HG03159 (cell line): ENCODE measurements around the gene PDZD2.
"Not testable (repeated sequence)": the region's sequence is repeated elsewhere in the genome, so short reads cannot be mapped to it uniquely, and the experiment has no call there.

ENCODE experiments used
- ATAC-seq: cut with Tn5 transposase; IDR thresholded peaks from one replicate; pipeline ENCODE4 v1.9.1; 2021; ENCODE audit warnings: mild to moderate bottlenecking, moderate library complexity; ENCODE audit not compliant: unreplicated experiment

The PDZD2 gene

DNA sequence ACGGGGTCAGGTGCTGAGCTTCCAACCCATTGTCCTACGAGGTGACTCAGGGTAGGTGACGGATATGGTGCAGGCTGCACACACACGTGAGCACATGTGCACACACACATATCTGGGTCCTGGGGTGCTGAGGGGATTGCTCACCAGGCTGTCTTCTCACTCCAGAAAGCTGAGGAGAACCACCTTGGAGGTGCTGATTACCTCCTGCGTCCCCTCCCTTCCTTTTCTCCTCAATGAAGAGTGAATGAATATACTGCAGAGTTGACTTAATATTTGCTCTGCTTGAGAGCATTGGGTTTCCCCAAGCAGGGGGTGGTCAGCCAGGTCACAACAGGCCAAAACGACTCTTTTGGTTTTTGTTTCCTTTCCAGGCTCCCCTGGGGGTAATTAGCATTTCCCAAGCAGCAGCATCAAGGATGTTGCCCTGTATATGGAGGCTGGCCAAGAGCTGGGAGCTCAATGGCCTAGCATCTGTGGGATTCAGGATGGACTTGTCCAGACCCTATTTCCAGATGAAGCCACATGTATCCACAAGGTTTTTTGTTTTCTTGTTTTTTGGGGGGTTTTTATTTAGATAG lies 49.7 kb downstream of the PDZD2 start:
- no peak for ATAC-seq

DNA sequence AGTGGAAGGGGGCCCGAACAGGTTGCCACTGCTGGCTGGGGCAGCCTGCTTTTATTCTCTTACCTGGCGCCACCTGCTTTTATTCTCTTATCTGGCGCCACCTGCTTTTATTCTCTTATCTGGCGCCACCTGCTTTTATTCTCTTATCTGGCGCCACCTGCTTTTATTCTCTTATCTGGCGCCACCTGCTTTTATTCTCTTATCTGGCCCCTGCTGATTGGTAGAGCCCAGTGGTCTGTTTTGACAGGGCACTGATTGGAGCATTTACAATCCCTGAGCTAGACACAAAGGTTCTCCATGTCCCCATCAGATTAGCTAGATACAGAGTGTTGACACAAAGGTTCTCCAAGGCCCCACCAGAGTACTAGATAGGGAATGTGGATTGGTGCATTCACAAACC lies 52.5 kb downstream of the PDZD2 start:
- ATAC-seq, result not testable (repeated sequence)

DNA sequence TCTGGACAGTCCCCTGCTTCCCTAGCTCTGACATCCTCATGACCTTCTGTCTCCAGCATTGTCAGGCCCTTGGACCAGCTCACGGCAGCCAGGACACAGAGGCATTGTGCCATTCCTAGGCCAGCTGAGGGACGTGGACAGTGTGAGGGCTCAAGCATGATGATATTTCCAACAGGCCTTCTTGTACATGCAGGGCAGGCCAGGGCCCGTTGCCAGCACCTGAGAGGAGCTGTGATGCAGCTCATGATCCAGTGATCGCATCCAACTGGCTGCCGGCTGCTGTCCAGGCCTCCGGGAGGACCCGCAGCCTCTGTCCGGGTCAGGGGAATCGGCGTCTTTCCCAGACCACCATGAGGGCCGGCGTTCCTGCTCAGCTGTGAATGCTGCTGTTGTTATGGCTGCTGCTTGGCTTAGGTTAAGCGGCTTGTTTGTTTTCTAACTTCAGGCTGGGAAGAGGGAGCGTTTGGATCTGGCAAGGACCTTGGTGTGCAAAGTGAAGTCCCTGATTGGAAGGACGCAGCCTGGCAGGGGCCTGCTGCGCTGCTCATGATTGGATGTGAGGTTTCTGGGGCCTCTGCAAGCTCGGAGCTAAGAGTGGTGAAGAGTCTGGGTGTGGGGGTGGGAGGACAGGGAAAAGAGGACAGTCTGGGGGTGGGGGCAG lies 53.8 kb downstream of the PDZD2 start:
- no peak for ATAC-seq

DNA sequence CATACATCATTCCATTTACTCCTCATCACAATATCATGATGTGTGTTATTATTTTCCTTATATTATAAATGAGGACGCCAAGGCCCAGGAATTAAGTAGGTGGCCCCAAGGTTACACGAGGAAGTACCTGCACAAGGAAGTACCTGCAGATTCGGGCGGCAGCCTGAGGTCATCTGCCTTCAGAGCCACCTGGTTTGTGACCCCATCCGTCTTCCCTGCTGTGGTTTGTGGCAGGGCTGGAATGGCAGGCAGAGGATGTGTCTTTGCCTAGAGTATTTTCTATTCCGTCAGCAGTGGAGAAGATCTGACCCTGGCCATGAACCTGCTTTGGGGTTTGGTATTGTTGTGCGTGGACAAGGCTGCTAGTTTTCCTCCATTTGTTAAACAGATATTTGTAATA lies 59.7 kb downstream of the PDZD2 start:
- no peak for ATAC-seq

DNA sequence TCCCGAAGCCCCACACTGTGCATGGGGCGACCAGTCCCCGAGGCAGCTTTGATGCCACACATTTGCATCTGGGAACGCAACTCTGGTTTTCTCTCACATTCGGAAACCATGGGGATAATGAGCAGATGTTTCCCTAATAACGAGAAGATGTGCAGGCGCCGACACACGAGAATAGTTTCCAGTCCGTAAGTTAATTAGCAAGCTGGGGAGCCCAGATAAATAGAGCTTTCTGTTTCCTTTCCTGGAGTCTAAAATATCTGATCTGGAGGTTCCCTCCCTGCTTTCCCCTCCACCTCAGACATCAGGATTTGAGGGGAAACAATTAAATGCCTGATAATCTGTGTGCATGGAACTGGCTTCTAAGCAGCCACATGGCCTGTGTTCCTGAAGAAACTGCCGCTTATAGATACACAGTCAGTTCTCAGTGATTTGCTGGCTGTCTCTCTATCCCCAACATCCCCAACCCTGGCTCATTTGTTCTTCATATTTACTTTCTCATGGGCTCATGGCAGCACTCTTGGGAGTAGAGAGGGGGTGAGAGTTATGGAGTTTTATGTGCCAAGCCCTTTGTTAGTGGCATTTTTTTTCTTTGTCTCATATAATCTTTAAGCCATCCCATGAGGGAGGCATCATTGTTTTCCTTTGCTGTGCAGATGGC lies 62.8 kb downstream of the PDZD2 start:
- no peak for ATAC-seq

DNA sequence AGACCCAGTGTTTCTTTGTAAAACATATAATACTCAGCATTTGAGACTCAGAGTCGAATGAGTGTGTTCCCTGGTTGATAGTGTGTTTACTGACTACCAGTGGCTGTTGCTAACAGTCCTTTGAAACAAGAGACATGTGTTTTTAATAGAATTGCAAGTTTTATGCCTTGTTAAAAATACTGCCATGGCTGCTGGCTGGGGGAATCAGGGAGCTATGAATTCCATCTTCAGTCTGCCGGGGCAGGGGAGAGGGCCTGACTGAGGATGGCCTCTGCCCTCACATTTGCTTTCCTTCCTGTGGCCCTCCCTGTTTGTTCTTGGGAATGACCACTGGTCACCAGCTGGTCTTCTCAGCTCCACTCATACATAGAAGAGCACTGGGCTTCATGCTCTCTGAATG lies 63.8 kb downstream of the PDZD2 start:
- no peak for ATAC-seq

DNA sequence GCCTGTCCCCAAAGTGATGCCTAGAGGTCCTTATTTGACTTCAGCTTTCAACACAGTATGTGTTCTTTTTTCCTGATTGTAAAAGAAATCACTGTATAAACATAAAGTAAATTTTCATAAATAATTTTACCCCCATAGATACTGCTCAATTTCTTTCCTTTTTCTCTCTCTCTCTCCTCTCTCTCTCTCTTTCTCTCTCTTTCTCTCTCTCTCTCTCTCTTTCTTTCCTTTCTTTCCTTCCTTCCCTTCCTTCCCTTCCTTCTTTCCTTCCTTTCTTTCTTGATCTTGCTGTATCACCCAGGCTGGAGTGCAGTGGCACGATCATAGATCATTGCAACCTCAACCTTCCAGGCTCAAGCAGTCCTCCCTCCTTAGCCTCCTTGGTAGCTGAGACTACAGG lies 64.8 kb downstream of the PDZD2 start:
- no peak for ATAC-seq

DNA sequence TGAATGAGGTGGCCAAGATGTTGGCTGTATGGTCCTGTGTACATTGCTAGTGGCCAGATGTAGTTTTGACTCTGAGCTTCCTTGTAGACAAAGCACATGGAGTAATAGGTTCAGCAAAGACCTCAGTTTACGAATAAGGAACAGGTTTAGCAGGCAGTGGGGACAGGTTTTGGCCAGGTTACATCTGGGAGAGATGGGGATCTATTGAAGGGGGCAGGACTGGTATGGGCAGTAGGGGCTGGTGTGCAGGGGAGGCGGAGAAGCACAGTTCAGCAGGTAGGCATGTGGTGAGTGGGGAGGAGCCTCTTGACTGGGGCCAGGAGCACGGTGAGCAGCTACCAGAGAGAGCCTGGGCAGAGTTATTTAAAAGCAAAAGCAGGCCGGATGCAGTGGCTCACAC lies 67.3 kb downstream of the PDZD2 start:
- ATAC-seq, result no peak

DNA sequence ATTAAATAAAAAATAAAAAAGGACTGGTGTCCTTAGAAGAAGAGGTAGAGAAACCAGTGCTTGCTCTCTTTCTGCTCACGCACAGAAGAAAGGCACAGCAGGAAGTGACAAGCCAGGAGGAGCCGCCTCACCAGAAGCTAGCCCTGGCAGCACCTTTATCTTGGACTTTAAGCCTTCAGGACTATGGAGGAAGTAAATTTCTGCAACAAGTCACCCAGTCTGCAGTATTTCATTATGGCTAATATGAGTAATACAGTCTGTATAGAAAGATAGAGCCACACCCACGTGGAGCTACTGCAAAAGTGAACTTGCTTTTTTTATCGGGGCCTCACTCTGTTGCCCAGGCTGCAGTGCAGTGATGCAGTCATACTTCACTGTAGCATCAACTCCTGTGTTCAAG lies 68.4 kb downstream of the PDZD2 start:
- ATAC-seq, result no peak

DNA sequence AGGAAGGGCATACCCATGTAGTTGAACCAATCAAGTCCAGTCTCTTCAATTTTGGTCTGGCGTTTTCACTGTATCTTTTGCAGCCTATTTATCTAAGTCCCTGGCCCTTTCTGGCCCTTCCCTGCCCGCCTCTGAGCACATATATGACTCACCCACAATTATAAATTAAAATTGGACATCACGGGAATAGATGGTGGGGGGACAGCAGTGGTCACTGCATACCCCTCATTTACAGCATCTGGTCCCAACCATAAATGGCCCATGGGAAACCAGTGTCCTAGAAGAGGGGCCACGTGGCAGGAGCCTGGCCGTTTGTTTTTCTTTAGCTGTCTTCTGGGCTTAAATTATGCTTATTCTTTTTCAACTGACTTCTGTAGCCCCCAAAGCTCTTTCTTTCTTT lies 69.2 kb downstream of the PDZD2 start:
- ATAC-seq, result no peak

DNA sequence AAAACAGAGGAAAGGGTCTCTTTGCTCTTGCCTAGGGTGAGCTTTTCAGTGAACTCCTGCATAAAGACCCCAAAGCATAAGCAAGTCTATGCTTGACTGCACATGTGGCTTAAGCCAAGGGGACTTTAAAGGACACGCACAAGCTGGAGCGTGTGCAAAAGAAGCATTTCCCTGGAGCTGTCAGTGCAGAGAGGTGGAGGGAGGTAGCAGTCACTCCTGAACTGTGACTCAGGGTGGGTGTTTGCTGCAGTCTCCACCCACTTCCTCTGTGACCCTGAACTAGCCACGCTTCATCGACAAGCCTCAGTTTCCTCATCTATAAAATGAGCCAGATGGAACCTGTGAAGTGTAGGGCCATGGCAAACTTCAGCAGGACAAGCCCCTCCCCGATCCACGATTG lies 72.4 kb downstream of the PDZD2 start:
- no peak for ATAC-seq

DNA sequence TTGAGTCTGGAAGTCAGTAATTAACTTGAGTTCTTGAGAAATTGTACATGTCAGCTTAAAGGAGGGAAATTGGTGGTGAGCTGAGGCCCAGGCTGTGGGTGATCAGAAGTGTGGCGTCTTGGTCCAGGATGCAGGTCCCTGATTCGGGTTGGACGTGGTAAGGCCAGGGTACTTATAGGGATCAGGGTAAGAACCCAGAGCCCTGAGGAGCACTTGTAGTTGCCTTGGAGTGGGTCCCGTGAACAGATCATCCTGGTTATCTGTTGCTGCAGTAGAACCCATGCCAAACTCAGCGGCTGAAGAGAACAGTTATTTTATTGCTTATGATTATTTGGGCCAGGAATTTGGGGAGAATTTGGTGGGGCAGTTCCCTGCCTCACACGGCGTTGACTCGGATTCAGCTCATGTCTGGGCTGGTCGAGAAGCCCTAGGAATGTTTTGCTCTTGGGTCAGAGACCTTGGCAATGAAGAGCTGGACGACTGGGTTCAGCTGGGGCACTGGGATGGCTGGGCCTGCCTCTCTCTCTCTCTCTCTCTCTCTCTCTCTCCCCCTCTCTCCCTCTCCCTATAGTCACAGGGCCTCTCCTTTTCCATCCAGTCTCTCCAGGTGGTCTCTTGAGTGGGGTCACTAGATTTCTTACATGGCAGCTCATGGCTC lies 73.1 kb downstream of the PDZD2 start:
- ATAC-seq, result no peak

DNA sequence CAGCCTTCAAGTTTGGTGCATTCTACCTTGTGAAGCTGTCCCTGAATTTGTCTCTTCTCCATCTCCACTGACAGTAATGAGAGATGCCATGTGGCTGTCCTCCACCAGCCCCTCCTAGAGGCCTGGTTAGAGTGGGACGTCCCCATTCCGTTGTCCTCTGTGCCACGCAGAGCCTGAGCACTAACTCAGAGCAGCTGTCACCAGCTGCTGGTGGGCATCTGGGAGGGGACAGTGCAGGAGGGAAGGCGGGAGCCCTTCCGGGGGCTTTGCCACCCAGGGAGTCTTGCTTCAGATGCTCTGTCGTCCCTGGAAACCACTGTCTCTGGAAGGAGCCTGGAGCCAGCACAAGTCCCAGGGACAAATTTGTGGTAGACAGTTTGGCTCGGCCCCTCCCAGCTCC lies 78.6 kb downstream of the PDZD2 start:
- ATAC-seq, result no peak

DNA sequence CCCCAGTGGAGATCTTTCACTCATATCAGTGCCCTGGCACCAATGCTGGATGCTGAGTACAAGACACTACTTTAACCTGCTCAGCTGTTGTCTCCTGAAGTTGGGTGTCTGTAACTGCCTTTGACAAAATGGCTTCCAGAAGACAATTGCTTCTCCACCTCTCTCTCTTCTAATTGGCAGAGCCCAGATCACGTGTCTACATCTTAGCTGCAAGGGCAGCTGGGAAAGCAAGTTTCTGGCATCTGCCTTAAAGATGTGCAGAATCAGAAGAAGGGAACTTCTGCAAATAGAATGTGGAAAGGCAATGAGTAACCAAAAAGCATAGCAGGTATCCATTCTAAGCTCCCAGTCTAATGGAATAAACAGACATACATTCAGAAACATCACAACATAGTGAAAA lies 81.1 kb downstream of the PDZD2 start:
- no peak for ATAC-seq

DNA sequence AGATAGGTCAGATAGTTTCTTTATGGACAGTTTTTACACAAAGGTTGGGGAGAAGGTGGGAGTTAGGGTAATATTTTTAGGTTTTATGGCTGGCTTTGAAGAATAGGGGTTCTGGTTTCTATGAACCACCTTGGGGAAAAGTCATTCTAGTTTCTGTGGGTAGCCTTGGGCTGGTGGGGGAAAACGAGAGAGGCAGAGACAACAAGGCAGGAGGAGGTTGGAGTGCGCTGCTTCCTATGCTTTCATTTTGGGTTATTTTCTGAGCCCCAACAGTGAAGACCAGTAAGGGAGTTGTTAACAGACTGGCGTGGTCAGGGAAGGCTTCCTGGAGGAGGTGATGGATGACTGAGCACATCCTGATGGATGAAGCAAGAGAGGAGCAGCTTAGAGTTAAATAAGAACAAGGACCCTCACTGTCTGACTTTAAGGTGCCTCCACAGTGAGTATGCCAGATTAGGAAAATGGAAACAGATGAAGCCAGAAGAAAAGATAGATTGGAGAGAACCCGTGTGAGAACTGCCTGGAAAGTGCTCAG lies 81.9 kb downstream of the PDZD2 start:
- no peak for ATAC-seq

DNA sequence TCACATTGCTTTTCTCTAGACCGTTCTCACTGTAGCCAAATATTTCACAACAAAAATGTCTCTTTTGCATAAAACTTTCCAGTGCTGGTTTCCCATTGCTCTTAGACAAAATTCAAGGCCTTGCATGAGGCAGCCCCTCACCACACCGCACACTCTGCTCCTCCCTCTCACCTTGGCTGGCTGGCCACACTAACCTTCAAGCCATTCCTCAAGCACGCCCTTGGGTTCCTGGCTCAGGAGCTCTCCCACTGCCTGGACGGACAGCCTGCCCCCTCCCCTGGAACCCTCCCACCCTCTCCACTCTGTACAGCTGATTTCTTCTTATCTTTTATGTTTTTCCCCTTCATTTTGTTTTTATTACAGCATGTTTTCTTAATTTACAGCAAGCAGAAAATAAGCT lies 83.2 kb downstream of the PDZD2 start:
- no peak for ATAC-seq

DNA sequence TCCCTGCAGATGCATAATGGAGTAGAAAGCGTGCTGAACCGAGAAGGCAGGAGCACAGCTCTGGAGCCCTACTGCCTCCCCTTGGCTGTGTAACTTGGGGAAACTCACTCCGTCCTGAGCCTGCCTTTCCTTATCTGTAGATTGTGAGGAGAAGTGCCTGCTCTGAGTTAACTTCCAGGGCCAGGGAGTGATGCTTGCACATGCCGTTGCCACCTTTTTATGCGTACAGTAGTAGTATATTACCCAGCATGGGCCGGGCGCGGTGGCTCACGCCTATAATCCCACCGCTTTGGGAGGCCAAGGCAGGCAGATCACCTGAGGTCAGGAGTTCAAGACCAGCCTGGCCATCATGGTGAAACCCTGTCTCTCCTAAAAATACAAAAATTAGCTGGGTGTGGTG lies 87.1 kb downstream of the PDZD2 start:
- ATAC-seq, result no peak

DNA sequence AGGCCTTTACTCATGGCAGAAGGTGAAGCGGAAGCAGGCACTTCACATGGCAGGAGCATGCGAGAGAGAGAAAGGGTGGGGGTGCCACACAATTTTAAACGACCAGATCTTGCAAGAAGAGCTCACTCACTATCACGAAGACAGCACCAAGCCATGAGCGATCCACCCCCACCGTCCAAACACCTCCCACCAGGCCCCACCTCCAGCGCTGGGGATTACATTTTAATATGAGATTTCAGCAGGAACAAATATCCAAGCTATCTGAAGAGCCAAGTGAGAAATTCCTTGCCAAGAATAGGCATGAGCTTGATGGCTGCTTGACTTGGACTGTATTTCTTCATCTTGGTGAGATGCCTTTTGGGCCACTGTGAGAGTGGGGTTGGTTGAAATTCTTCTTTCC lies 88.0 kb downstream of the PDZD2 start:
- no peak for ATAC-seq

DNA sequence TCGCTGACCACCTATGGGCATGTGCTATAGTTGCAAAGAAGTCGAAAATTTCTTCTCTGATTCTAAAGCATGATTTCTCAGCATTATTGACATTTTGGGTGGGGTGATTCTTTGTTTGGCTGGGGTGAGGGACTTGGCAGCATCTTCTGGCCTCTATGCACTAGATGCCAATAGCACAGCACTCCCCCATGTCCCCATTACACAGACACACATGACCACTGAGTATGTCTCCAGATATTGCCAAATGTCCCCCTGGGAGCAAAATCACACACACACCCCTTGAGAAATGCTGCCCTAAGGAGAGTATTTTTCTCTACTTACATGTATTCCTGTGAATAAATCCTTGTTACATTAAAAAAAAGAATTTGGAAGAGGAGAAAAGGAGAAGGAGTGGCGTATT lies 89.1 kb downstream of the PDZD2 start:
- ATAC-seq, result no peak

DNA sequence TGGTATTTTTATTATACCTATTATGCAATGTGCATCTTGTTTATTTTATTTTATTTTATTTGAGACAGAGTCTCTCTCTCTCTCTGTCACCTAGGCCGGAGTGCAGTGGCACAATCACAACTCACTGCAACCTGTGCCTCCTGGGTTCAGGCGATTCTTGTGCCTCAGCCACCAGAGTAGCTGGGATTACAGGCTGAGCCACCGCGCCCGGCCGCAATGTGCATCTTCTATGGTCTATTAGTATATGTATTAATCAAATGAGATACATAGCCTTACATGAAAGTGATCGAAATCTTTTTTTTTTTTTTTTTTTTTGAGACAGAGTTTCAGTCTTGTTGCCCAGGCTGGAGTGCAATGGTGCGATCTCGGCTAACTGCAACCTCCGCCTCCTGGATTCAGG lies 89.9 kb downstream of the PDZD2 start:
- ATAC-seq, result not testable (repeated sequence)

DNA sequence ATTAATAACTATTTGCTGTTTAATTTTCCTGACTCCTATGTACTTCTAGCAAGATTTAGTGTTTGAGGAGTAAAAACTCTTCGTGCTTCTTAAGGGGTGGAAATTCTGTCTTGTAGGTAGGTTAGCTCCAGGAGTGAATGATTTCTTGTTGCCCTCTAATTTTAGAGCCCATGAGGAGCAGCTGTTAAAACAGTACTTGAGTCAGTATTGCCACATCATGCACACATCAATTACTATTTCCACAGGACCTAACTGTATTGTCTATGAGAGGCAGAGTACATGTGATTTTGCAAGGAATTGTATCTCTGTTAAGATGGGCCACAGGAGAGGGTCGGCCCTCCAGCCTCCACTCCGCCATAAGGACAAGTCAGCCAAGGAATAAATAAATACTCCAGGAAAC lies 91.2 kb downstream of the PDZD2 start:
- no peak for ATAC-seq

DNA sequence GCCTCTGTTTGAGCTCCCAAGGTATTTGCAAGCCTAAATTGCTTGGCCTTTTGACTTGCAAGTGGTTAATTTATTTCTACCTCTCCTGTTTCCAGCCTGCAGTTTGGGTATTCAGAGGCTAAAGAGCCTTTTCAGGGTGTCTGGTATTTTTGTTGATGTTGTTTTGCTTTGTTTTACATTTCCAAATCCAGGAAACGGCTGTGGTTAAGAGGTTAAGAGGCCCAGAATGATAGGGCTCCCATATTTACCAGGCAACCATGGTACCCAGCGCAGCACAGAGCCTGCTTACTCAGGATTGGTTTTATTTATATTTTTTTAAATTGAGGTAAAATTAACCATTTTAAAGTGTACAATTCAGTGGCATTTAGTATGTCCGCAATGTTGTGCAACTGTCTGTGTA lies 92.1 kb downstream of the PDZD2 start:
- ATAC-seq, result no peak
